Neural crest cell (in vitro differentiated cells): Measurements from ENCODE around the gene ACSS2. TPM values are rescaled to one million over a fixed set of nuclear protein-coding genes. Genes with fewer than 3 reads are reported as not detected.

ENCODE experiments used
- DNase-seq: peaks from one replicate; pipeline ENCODE4 v3.0.0; 2021; ENCODE audit warnings: low read depth, mixed read lengths, low spot score
- H3K27ac Mint-ChIP-seq: one replicate; pipeline ENCODE4 v1.8.0; 2021; ENCODE audit warnings: mild to moderate bottlenecking, mixed read lengths; ENCODE audit not compliant: unreplicated experiment
- H3K27me3 Mint-ChIP-seq: 2 replicates; pipeline ENCODE4 v1.8.0; 2021; ENCODE audit warnings: low read depth, mild to moderate bottlenecking, mixed read lengths
- H3K36me3 Mint-ChIP-seq: 2 replicates; pipeline ENCODE4 v1.8.0; 2021; ENCODE audit warnings: low read depth, mild to moderate bottlenecking, mixed read lengths
- H3K4me1 Mint-ChIP-seq: 2 replicates; pipeline ENCODE4 v1.8.0; 2021; ENCODE audit warnings: mixed read lengths
- H3K4me3 Mint-ChIP-seq: one replicate; pipeline ENCODE4 v1.8.0; 2021; ENCODE audit warnings: mild to moderate bottlenecking, mixed read lengths
- H3K9me3 Mint-ChIP-seq: 2 replicates; pipeline ENCODE4 v1.8.0; 2021; ENCODE audit warnings: mixed read lengths
- total RNA-seq: library from RNA; stranded (reverse); gene quantifications from 2 replicates; pipeline ENCODE4 v1.2.1, GENCODE V29; 2021
- TF ChIP-seq, protein P1 (sequence below): fragments of 200-600 bp; sonication (generic); conservative IDR thresholded peaks from 2 replicates; pipeline ENCODE4 v1.5.0; 2021; ENCODE audit warnings: antibody characterized with exemption, mild to moderate bottlenecking

The ACSS2 gene
- total RNA-seq, 1 donor from 2014 or later: 90.9 TPM

DNA sequence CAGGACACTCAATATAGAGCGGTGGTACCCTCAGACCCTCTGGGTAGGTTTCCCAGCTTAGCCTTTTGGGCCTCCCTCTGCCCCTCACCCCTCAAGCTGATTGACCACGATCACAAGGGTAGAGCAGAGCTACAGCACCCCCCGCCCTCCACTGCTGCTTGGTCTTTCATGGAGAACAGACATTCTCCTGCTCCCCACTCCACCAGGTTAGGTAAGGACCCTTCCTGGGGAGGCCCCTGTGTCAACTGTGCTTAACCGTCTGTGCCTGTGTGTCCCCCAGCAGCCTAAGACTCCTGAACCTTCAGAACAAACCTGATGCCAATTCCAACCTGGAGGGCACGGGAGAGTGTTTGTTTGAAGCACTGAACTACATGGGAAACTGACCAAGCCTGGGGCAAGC, 91.0 kb downstream of the ACSS2 start:
- DNase-seq: no peak
- peaks cover 8% of the 10 kb centered on the region for H3K4me1 Mint-ChIP-seq
- TF ChIP-seq, protein P1, sequence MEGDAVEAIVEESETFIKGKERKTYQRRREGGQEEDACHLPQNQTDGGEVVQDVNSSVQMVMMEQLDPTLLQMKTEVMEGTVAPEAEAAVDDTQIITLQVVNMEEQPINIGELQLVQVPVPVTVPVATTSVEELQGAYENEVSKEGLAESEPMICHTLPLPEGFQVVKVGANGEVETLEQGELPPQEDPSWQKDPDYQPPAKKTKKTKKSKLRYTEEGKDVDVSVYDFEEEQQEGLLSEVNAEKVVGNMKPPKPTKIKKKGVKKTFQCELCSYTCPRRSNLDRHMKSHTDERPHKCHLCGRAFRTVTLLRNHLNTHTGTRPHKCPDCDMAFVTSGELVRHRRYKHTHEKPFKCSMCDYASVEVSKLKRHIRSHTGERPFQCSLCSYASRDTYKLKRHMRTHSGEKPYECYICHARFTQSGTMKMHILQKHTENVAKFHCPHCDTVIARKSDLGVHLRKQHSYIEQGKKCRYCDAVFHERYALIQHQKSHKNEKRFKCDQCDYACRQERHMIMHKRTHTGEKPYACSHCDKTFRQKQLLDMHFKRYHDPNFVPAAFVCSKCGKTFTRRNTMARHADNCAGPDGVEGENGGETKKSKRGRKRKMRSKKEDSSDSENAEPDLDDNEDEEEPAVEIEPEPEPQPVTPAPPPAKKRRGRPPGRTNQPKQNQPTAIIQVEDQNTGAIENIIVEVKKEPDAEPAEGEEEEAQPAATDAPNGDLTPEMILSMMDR: no peak
- H3K36me3 Mint-ChIP-seq: no peaks in the 10 kb centered on the region
- H3K27ac Mint-ChIP-seq: no peak overlapping the region
- H3K9me3 Mint-ChIP-seq: no peaks in the 10 kb centered on the region
- no peak overlapping the region for H3K4me3 Mint-ChIP-seq
- no peaks in the 10 kb centered on the region for H3K27me3 Mint-ChIP-seq

DNA sequence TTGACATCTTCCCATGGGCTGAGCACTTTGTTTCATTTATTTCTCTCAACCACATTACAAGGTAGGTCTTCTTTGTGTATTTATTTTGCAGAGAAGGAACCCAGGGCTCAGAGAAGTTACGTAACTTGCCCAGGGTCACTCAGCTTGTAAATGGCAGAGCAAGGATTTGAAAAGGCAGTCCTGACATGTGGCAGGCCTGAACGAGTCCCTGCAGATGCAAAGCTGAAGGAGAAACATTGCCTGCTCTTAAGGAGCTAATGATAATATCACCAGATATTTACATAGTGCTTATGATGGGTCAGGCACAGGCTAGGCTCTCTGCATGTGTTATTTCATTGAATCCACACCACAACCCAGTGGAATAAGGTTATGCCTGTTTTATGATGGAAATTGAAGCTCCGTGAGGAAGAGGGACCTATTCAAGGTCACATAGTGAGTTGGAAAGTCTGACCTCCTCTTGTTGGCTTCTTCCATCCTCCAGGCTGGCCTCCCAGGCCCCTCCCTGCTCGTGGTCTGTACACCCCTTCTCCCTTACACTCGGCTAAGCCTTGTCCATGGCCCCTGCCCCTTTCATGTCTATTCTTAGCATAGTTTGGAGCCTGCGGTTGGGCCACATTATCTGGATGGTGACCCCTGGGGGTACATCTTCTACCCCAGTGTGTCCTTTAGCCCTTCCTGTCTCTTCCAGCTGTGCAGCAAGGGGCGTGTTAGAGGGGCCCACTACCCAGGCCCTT, 91.8 kb downstream of the ACSS2 start:
- Mint-ChIP-seq H3K27ac (no peak overlapping the region), H3K4me3 (no peak overlapping the region), H3K36me3 (no peaks in the 10 kb centered on the region), H3K4me1 (peaks cover 12% of the 10 kb centered on the region), H3K9me3 (no peaks in the 10 kb centered on the region), H3K27me3 (no peaks in the 10 kb centered on the region)
- TF ChIP-seq, protein P1: no peak
- DNase-seq: no peak

GRCh38 chr20:34970193-34970840, 93.9 kb downstream of the ACSS2 start:
- no peaks in the 10 kb centered on the region for H3K27me3 Mint-ChIP-seq
- H3K27ac Mint-ChIP-seq: no peak overlapping the region
- H3K4me3 Mint-ChIP-seq: no peak overlapping the region
- H3K36me3 Mint-ChIP-seq: no peaks in the 10 kb centered on the region
- H3K9me3 Mint-ChIP-seq: no peaks in the 10 kb centered on the region
- DNase-seq: no peak
- TF ChIP-seq, protein P1: no peak
- peaks cover 14% of the 10 kb centered on the region for H3K4me1 Mint-ChIP-seq

DNA sequence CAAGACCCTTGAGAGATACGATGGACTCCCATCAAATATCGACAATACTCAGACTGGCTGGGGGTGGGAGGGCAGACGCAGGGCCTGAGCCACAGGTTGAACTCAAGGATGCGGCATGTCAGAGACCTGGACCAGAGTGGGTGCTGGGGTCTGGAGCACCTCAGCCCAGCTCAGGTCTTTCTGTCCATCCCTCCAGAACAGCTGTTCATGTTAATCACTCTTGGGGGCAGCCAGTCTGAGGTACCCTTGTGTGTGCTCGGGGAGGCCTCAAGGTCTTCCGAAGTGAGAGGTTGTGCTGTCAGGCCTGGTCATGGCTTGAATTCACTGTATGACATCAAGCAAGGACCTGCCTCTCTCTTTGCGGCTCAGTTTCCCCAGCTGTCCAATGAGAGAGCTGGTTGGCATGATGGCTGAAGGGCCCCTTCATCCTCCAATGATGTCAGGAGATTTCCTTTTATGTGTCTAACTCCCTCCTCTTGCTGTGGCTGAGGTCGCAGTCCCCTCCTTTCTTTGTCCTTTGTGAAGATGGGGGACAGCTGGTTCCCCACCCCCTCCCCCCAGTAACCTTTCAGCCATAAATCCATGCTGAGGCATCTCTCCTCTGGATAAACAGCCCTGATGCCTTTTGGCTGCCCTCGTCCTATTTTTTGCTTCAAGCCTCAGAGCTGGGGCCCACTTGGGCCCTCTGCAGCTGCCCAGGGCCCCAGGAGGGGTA, 94.6 kb downstream of the ACSS2 start:
- Mint-ChIP-seq H3K36me3 (no peaks in the 10 kb centered on the region), H3K9me3 (no peaks in the 10 kb centered on the region), H3K27ac (peak overlapping the region; percentile 46), H3K4me1 (peaks cover 14% of the 10 kb centered on the region), H3K27me3 (no peaks in the 10 kb centered on the region), H3K4me3 (no peak overlapping the region)
- DNase-seq: no peak
- TF ChIP-seq, protein P1: no peak

GRCh38 chr20:34971561-34972235, 95.3 kb downstream of the ACSS2 start:
- no peaks in the 10 kb centered on the region for H3K9me3 Mint-ChIP-seq
- H3K4me3 Mint-ChIP-seq: no peak overlapping the region
- no peaks in the 10 kb centered on the region for H3K36me3 Mint-ChIP-seq
- peaks cover 4% of the 10 kb centered on the region for H3K27me3 Mint-ChIP-seq
- no peak for DNase-seq
- peaks cover 21% of the 10 kb centered on the region for H3K4me1 Mint-ChIP-seq
- H3K27ac Mint-ChIP-seq: no peak overlapping the region
- TF ChIP-seq, protein P1: no peak
